H9 (cell line): ENCODE data around the gene SLC4A11. TPM values are rescaled to one million over a fixed set of nuclear protein-coding genes. Genes with fewer than 3 reads are reported as not detected.

Experiments used
- DNase-seq: peaks from one replicate; pipeline ENCODE4 v3.0.0-alpha.2; 2017
- H2AFZ ChIP-seq: one replicate; pipeline ENCODE4 v1.6.1; 2013; ENCODE audit warnings: mild to moderate bottlenecking, low read length, control low read depth, moderate library complexity
- H2AK5ac ChIP-seq: 2 replicates; pipeline ENCODE4 v1.6.1; 2013; ENCODE audit warnings: low read length, control low read depth, mixed read lengths; ENCODE audit not compliant: insufficient read length
- H2BK120ac ChIP-seq: one replicate; pipeline ENCODE4 v1.6.1; 2013; ENCODE audit warnings: low read depth, mild to moderate bottlenecking, low read length, control low read depth, inconsistent platforms; ENCODE audit not compliant: poor library complexity, severe bottlenecking
- H2BK12ac ChIP-seq: 2 replicates; pipeline ENCODE4 v1.6.1; 2013; ENCODE audit warnings: low read length, control low read depth, mixed read lengths, low read depth; ENCODE audit not compliant: insufficient read length
- H2BK15ac ChIP-seq: 2 replicates; pipeline ENCODE4 v1.6.1; 2013; ENCODE audit warnings: low read depth, low read length, control low read depth
- H2BK20ac ChIP-seq: one replicate; pipeline ENCODE4 v1.6.1; 2013; ENCODE audit warnings: low read depth, mild to moderate bottlenecking, low read length, control low read depth, inconsistent platforms; ENCODE audit not compliant: poor library complexity, severe bottlenecking
- H2BK5ac ChIP-seq: 2 replicates; pipeline ENCODE4 v1.6.1; 2013; ENCODE audit warnings: low read length, control low read depth, mixed read lengths; ENCODE audit not compliant: insufficient read length
- H3K14ac ChIP-seq: 2 replicates; pipeline ENCODE4 v1.6.1; 2013; ENCODE audit warnings: low read length, control low read depth; ENCODE audit not compliant: insufficient read depth
- H3K18ac ChIP-seq: 2 replicates; pipeline ENCODE4 v1.6.1; 2013; ENCODE audit warnings: low read depth, mild to moderate bottlenecking, mixed read lengths, low read length, control low read depth; ENCODE audit not compliant: insufficient read length
- H3K23ac ChIP-seq: 2 replicates; pipeline ENCODE4 v1.6.1; 2013; ENCODE audit warnings: low read length, control low read depth, mixed read lengths, low read depth; ENCODE audit not compliant: insufficient read length
- H3K23me2 ChIP-seq: 2 replicates; pipeline ENCODE4 v1.6.1; 2013; ENCODE audit warnings: low read depth, mild to moderate bottlenecking, mixed read lengths, low read length, control low read depth; ENCODE audit not compliant: insufficient read length, poor library complexity, severe bottlenecking
- H3K27ac ChIP-seq: 2 replicates; pipeline ENCODE4 v1.5.1; 2013; ENCODE audit warnings: low read length, control low read depth, mixed read lengths, low read depth; ENCODE audit not compliant: insufficient read length
- H3K27me3 ChIP-seq: 2 replicates; pipeline ENCODE4 v1.6.1; 2013; ENCODE audit warnings: low read length, control low read depth, inconsistent platforms; ENCODE audit not compliant: insufficient read depth
- H3K4ac ChIP-seq: 2 replicates; pipeline ENCODE4 v1.6.1; 2013; ENCODE audit warnings: low read depth, mild to moderate bottlenecking, control low read depth, inconsistent platforms, low read length, moderate library complexity
- H3K4me1 ChIP-seq: 2 replicates; pipeline ENCODE4 v1.6.1; 2013; ENCODE audit warnings: low read length, control low read depth, inconsistent platforms; ENCODE audit not compliant: insufficient read depth
- H3K4me2 ChIP-seq: 2 replicates; pipeline ENCODE4 v1.6.1; 2013; ENCODE audit warnings: low read length, control low read depth, mixed read lengths; ENCODE audit not compliant: insufficient read length, insufficient read depth
- H3K56ac ChIP-seq: 2 replicates; pipeline ENCODE4 v1.6.1; 2013; ENCODE audit warnings: low read depth, mild to moderate bottlenecking, mixed read lengths, low read length, control low read depth; ENCODE audit not compliant: insufficient read length
- H3K79me1 ChIP-seq: 2 replicates; pipeline ENCODE4 v1.6.1; 2013; ENCODE audit warnings: low read depth, mild to moderate bottlenecking, moderate library complexity, low read length, control low read depth, inconsistent platforms; ENCODE audit not compliant: insufficient read depth, poor library complexity, severe bottlenecking
- H3K79me2 ChIP-seq: 2 replicates; pipeline ENCODE4 v1.6.1; 2013; ENCODE audit warnings: low read length, control low read depth, inconsistent platforms; ENCODE audit not compliant: insufficient read depth
- H3K9ac ChIP-seq: 2 replicates; pipeline ENCODE4 v1.6.1; 2013; ENCODE audit warnings: low read length, control low read depth, mixed read lengths; ENCODE audit not compliant: insufficient read length; ENCODE audit errors: extremely low read depth
- H3K9me3 ChIP-seq: one replicate; pipeline ENCODE4 v1.6.1; 2013; ENCODE audit warnings: low read depth, low read length, inconsistent platforms; ENCODE audit not compliant: control insufficient read depth
- H3T11ph ChIP-seq: one replicate; pipeline ENCODE4 v1.6.1; 2013; ENCODE audit warnings: mild to moderate bottlenecking, low read length, control low read depth, inconsistent platforms
- H4K20me1 ChIP-seq: one replicate; pipeline ENCODE4 v1.6.1; 2013; ENCODE audit not compliant: control insufficient read depth, insufficient read length, insufficient read depth
- H4K5ac ChIP-seq: 2 replicates; pipeline ENCODE4 v1.6.1; 2013; ENCODE audit warnings: low read depth, mild to moderate bottlenecking, mixed read lengths, low read length, control low read depth; ENCODE audit not compliant: insufficient read length
- H4K8ac ChIP-seq: replicated peaks from 2 replicates; pipeline ENCODE4 v1.6.1; 2013; ENCODE audit warnings: low read length, control low read depth, mixed read lengths, low read depth; ENCODE audit not compliant: insufficient read length
- H4K91ac ChIP-seq: 2 replicates; pipeline ENCODE4 v1.6.1; 2013; ENCODE audit warnings: low read depth, mild to moderate bottlenecking, moderate library complexity, mixed read lengths, low read length, control low read depth; ENCODE audit not compliant: insufficient read length
- H3K27ac Mint-ChIP-seq, 3 experiments: 2 replicates in 2 of 3; 3 replicates in 1 of 3; pipeline ENCODE4 v1.8.0; 2020 to 2021; ENCODE audit warnings: mixed read lengths in 3 of 3, mild to moderate bottlenecking in 1 of 3, moderate library complexity in 1 of 3
- H3K27me3 Mint-ChIP-seq: 2 replicates; pipeline ENCODE4 v1.8.0; 2021; ENCODE audit warnings: low read depth, mild to moderate bottlenecking, moderate library complexity, mixed read lengths
- H3K36me3 Mint-ChIP-seq, 3 experiments: 2 replicates in 2 of 3; 3 replicates in 1 of 3; pipeline ENCODE4 v1.8.0; 2020 to 2021; ENCODE audit warnings: low read depth in 3 of 3, mixed read lengths in 3 of 3; ENCODE audit not compliant: insufficient read depth in 1 of 3
- H3K4me1 Mint-ChIP-seq, 2 experiments: 2 replicates each; pipeline ENCODE4 v1.8.0; 2020; ENCODE audit warnings: mixed read lengths in 2 of 2
- H3K4me3 Mint-ChIP-seq, 2 experiments: 2 replicates in 1 of 2; 3 replicates in 1 of 2; pipeline ENCODE4 v1.8.0; 2020 to 2021; ENCODE audit warnings: mild to moderate bottlenecking in 2 of 2, mixed read lengths in 2 of 2, moderate library complexity in 1 of 2
- H3K9me3 Mint-ChIP-seq, 2 experiments: 2 replicates in 1 of 2; 3 replicates in 1 of 2; pipeline ENCODE4 v1.8.0; 2020; ENCODE audit warnings: mild to moderate bottlenecking in 2 of 2, mixed read lengths in 2 of 2, moderate library complexity in 1 of 2
- CTCF ChIP-seq: fragments of 200-600 bp; sonication (generic); conservative IDR thresholded peaks from 3 replicates; pipeline ENCODE4 v1.8.0; 2021; ENCODE audit warnings: antibody characterized with exemption, mild to moderate bottlenecking
- WGBS: extraction: QIAGEN DNeasy Blood & Tissue Kit; methylation state at CpG from one replicate; pipeline ENCODE4 v1.1.7; 2013; ENCODE audit warnings: missing lambda C conversion rate, low lambda C conversion rate, mixed read lengths; ENCODE audit not compliant: insufficient read length; ENCODE audit errors: extremely low coverage; 5-methylcytosine and 5-hydroxymethylcytosine counted together
- total RNA-seq: library from RNA; stranded (reverse); gene quantifications from 2 replicates; pipeline ENCODE4 v1.2.1, GENCODE V29; 2021

The SLC4A11 gene
- total RNA-seq, 1 experiment from 2014 or later, result 29.4 TPM

DNA sequence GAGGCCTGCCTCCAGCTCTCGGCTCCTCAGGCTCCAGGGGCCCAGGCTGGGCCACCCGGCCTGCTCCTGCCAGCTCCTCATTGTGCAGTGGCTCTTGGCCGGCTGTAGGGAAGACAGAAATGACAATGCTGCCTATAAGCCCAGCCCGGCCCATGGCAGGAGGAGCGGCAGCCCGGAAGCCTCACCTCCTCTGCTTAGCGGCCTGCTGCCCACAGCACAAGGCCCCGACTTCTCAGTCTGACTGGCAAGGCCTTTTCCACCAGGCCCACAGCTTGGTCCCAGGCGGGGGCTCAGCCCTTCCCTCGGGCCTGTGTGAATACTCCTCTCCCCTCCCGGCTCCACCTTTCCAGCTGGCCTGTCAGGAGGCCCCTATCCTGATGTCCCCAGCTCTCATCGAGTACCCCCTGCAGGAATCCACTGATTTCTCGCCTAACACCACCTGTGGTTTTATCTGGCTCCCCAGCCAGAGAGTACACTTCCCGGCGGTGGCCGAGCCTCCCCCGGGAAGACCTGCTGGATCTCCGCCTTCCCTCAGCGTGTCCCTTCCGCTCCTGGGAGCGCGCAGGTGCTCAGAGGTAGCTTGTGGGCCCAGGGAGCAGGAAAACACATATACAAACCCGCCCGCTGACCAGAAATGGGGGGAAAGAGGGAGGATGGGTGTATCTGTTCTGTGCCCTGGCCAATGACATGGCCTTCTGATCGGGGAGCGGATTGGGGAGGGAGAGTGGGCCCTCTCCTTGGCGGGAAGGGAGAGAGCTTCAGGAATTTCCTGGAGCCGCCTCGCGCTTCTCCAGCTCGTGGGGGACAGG, 35.5 kb downstream of the SLC4A11 start:
- H2AFZ ChIP-seq, result no peak overlapping the region
- no peak overlapping the region for H3K27ac ChIP-seq
- no peak overlapping the region for H4K91ac ChIP-seq
- no peak overlapping the region for H3K56ac ChIP-seq
- peak overlapping the region in 2 of 3 experiments; percentile 97 to 98; a peak in 5 of 7 replicates for H3K27ac Mint-ChIP-seq
- H4K20me1 ChIP-seq, result no peaks in the 10 kb centered on the region
- peak overlapping the region; percentile 95 to 97 for H3K4me3 Mint-ChIP-seq
- H3K27me3 ChIP-seq, result no peaks in the 10 kb centered on the region
- H2BK20ac ChIP-seq, result no peak overlapping the region
- WGBS, result no CpG with 5 or more reads among the region's 31 CpGs
- H3K4me2 ChIP-seq, result peak overlapping the region; percentile 78
- no peaks in the 10 kb centered on the region; the same call in 1 of the 2 replicates for H3K79me2 ChIP-seq
- no peak overlapping the region for H2AK5ac ChIP-seq
- peaks cover 22 to 36% (median 34%) of the 10 kb centered on the region in 3 experiments for H3K36me3 Mint-ChIP-seq
- no peak overlapping the region for H3K4ac ChIP-seq
- DNase-seq, result no peak
- no peaks in the 10 kb centered on the region; a peak in 1 of 5 replicates for H3K9me3 Mint-ChIP-seq
- H3K18ac ChIP-seq, result no peak overlapping the region
- peaks cover 3% of the 10 kb centered on the region; the same call in 1 of the 2 replicates for H3K4me1 ChIP-seq
- no peaks in the 10 kb centered on the region for H3K9me3 ChIP-seq
- H3K14ac ChIP-seq, result peak overlapping the region; percentile 42
- peaks cover 6% of the 10 kb centered on the region for H3K79me1 ChIP-seq
- H4K5ac ChIP-seq, result no peak overlapping the region
- no peak overlapping the region for H3K23ac ChIP-seq
- peaks cover 10% of the 10 kb centered on the region for H3K23me2 ChIP-seq
- no peaks in the 10 kb centered on the region for H3K27me3 Mint-ChIP-seq
- no peak for TF ChIP-seq CTCF
- no peak overlapping the region for H2BK120ac ChIP-seq
- H2BK12ac ChIP-seq, result no peak overlapping the region
- no peak overlapping the region for H3T11ph ChIP-seq
- no peak overlapping the region for H2BK5ac ChIP-seq
- H4K8ac ChIP-seq, result no peak overlapping the region
- H2BK15ac ChIP-seq, result no peak overlapping the region
- H3K4me1 Mint-ChIP-seq, result peaks cover 5 to 12% of the 10 kb centered on the region in 2 experiments; a peak in 2 of 4 replicates
- peak overlapping the region; percentile 68 for H3K9ac ChIP-seq
